HS-5 (cell line): Measurements from ENCODE around the gene CAPN5.
"Not testable (repeated sequence)": the region's sequence is repeated elsewhere in the genome, so short reads cannot be mapped to it uniquely, and the experiment has no call there.

ENCODE experiments used
- DNase-seq: peaks from one replicate; pipeline ENCODE4 v3.0.0-alpha.2; 2012; ENCODE audit warnings: low read depth

The CAPN5 gene

DNA sequence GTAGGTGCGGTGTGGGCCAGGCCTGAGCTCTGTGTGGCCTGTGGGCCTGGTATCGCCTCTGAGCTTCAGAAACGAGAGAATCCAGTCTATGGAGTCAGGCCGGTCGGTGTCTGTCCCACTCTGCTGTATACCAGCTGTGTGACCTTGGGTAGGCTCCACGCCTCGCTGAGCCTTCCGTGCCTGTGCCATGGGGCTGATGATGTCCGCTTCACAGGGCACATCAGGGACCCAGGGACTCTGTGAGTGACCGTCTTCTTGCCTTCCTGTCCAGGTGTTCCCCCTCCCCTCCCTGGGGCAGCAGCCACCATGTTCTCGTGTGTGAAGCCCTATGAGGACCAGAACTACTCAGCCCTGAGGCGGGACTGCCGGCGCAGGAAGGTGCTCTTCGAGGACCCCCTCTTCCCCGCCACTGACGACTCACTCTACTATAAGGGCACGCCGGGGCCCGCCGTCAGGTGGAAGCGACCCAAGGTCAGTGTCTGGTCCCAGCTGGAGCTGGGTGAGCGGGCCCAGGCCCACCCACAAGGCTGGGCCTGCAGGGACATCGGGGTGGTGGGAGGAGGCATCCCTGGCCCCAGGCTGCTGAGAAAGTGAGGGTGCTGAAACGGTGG lies 17.9 kb downstream of the CAPN5 start:
- DNase-seq = no peak

DNA sequence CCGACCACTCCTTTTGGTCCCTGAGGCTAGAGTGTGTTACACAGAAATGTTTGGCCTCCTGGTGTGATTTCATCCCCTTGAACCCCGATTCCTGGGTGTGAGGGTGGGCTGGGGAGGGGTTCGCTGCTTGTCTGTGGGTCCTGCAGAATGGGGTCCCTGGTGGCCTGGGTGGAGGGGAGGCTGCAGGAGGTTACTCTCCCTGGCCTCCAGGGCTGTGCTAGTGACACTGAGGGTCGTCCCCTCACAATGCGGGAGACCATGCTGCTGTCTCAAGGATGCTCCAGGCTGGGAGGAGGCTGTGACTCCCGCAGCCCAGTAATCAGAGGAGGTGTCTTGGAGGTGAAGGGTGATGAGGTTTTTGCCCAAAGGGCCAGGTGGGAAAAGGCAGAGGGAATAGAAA lies 18.9 kb downstream of the CAPN5 start:
- no peak for DNase-seq

DNA sequence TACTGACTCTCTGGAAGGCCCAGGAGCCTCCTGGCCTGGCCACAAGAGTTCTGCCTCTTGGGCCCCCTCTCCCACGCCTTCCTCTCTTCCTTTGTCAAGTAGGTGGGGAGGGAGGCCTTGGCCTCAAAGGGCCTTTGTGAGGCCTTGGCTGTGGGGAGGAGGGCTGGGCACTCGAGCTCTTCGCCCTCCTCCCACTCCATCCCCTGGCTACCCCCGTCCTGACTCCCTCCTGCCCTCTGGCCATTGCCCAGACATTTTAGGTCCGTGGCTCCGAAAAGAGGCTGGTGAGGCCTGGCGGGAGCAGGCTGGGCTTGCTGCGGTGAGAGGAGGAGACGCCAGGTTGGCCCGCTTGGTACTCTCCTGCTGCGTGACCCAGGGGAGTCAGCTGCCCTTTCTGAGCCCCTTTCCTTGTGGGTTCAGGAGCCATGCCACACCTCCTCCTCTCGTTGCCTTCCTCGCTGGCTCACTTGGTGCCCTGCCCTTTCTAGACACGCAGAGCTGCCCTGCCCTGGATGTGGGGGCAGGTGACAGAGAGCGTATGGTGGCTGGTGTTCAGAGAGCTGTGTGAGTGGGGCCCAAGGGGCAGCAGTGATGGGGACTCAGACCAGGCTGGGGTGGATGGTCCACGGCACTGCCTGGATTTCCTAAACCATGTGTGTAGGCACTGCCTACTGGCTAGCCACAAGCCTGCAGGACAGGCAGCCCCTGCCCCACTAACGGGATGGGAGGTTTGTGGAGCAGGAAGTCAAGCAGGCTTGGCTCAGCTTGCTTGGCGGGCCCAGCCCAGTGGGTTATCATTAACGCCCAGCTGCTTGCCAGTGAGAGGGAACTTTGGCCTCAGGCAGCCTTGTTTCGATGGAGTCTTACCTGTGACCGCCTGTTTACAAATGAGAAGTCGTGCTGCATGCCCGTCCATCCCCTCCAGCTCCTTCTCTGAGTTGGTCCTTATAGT lies 20.0 kb downstream of the CAPN5 start:
- no peak for DNase-seq

DNA sequence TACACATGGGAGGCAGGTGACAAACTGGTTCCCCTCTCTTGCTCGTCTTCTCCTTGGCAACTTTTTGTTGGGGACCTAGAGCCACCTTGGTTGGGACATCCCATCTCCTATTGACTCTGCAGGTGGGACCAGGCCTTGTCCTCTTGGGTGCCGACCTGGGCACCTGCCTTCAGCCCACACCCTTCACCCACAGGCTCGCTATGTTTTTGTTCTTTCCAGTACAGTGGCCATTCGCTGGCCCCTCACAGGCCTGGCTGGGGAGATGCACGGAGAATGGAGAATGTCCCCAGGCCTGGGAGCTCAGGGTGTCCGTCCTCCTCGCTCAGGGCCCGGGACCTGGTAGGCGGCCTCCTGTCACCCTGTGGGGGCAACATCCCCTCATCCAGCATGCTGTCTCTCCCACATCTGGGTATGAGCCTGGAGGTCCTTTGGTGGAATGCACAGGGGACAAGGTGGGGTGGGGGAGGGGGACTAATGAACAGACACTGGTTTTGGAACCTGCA lies 21.0 kb downstream of the CAPN5 start:
- DNase-seq = no peak

DNA sequence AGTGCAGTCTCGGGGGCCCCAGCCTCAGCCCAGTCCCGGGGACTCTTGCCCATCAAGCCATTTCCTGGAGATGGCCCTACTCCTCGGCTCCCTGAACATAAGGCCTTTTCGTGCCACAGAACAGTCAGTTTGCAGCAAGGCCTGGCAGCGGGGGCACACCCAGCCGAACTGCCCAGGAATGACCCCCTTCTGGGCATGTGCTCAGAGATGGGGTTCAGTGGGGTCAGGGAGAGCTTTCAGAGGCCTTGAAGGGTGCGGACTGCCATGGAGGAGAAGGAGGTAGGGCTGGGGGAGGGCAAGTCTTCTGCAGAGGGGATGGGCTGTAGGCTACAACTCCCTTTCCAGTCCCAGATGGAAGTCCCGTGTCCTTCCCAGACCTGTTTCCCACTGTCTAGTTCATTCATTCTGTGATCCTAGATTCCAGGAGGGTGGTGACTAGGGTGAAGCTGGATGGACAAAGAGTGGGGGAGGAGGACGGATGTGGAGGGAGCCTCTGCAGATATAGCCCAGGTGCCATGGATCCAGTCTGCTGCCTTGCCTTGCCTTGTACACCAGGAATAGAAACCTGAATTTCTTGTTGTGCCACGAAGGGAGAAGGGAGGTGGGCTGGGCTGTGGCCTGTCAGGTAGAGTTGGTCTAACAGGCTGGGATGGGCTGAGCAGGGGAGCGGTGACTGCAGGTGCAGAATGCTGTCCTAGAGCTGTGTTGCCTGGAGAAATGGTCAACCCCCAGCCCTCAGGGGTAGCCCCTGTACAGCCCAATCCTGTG lies 21.6 kb downstream of the CAPN5 start:
- DNase-seq = no peak

DNA sequence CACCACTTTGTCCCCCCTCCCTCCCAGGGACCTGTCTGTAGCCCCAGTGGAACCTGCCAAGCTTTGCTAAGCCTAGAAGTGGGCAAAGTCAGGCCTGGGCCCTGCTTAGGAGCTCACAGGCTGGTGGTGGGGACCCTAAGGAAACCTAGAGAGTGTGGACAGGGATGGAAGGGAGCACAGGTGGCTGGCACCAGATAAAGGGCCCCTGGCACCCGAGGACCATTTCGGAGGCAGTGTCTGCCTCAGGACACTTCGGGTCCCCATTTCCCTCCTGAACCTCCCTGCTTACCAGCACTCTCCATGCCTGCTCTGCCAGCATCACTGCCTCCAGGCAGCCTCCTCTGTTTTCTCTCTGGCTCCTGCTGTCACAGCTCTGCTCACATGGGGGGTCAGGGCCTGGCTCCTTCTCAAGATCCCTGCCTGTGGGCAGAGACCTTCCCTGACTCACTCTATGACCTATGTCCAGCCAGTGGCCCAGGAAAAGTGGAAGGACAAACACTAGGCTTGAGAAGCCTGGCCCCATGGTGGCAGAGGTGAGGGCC lies 22.3 kb downstream of the CAPN5 start:
- DNase-seq = no peak

DNA sequence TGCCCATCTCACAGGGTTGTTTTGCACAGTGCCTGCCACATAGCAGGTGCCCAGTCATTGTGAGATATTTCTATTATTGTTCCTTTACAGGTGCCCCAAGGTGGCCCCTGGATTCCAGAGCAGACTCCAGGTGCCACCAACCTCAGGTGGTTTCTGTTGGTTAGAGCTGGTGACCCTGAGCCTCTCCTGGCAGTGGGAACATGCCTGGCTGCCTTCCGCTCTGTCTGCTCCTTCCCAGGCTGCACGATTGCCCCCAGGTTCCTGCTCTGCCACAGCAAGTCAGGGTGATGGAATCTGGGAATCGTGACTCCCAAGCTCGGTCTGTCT lies 23.2 kb downstream of the CAPN5 start:
- DNase-seq = no peak

DNA sequence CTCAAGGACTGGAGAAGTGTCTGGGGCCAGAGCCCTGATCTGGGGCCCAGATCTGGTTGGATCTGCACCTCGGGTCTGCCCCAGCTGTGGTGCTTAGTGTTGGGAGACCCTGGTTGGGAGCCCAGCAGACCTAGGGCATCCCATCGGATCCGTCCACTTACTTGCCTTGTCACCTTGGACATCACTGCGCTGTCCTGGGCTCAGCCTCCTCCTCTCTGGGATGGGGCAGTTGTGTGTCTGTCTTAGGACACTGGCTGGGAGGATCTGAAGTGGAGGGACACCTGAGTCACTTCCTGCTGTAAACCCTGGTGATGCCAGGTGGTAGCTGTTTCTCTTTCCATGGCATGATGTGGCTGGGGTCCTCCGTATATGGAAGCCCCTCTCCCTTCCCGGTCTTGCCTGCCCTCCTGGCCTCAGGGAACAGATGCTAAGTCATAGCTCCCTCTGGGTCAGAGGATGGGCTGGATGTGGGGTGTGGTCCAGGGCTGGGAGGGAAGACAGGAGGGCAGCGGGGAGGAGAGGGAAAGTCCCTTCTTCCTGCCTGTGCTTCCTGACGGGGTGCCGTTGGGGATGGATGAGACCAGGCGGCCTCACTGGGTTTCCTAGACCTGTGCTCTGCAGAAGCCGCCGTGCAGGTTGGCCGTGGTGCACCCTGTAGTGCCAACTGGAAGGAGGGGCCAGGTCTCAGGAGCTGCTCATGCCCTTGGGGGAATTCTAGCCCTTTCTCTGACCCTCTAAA lies 23.8 kb downstream of the CAPN5 start:
- no peak for DNase-seq

DNA sequence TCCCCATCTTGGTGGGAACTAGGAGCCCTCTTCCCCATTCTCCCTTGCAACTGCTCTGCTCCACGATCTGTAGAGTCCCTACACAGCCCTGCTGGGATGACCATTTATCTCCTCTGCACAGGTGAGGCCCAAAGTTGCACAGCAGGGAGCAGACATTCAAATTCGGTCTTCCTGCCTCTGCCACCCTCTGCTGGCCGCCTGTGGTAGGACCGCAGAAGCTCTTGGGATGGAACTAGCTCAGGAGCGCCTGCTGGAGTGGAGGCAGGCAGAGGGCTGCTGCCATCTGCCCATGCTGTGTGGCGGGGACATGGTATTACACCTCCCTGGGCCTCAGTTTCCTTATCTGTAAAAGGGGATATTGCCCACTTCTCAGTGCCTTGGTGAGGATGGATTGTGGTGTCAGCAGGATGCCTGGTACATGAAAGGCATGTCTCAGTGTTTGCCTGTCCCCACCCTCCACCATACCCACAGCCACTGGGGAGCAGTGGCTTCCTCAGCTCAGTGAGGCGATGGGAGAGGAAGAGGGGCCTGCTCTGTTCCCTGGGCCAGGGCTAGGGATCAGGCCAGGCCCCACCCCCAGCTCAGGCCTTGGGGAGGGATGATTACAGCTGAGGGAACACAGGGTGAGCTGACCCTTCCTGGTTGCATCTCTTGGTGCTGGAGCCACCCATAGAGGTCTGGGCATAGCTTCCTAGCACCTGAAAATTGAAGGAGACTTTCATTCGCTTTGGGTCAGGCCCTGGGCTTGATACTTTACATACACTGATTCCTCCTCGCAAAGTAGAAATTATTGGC lies 24.6 kb downstream of the CAPN5 start:
- no peak for DNase-seq

DNA sequence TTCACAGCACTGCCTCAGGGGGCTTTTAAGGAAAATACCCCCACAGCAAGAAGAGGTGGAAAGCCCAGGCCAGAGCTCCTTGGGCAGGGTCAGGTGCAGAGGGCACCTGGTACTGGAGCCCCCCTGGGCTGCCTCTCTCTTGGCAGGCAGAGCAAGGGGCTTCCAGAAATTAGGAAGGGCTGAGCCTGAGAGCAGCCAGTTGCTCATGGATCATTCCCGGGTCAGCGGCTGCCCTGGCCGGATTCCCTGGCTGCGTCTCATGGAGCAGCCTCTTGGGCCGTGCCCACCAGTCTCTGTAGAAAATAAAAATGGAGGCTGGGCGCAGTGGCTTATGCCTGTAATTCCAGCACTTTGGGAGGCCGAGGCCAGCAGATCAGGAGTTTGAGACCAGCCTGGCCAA lies 25.6 kb downstream of the CAPN5 start:
- no peak for DNase-seq

DNA sequence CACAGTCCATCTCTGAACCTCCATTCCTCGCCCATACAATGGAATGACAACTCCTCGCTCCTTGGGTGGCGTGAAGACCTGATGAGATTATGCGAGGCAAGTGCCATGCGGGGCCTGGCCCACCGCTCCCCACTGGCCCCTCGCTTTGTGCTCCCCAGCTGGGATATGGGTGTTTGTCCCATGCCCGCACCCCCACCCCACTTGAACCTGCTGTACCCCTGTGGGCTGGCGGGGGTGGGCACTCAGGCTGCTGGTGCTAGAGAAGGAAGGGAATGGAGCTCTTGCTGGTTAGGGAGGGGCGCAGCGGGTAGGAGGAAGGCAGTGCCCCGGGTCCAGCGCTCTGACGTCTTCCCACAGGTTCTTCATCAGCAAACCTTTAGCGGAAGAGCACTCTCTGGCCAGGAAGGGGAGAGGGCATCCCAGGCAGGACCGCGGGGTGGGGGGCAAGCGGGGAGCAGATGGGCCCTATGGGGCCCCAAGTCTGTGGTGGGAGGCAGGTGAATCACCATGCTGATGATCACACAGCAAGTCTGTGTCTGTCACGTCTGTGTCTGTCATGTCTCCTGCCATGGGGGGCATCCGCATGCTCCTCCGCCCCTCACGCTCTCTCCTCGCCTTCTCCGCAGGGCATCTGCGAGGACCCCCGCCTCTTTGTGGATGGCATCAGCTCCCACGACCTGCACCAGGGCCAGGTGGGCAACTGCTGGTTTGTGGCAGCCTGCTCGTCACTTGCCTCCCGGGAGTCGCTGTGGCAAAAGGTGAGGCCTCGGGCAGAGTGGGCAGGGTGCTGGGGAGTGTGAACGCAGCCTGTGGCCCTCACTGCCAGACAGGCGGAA lies 26.5 kb downstream of the CAPN5 start:
- no peak for DNase-seq

DNA sequence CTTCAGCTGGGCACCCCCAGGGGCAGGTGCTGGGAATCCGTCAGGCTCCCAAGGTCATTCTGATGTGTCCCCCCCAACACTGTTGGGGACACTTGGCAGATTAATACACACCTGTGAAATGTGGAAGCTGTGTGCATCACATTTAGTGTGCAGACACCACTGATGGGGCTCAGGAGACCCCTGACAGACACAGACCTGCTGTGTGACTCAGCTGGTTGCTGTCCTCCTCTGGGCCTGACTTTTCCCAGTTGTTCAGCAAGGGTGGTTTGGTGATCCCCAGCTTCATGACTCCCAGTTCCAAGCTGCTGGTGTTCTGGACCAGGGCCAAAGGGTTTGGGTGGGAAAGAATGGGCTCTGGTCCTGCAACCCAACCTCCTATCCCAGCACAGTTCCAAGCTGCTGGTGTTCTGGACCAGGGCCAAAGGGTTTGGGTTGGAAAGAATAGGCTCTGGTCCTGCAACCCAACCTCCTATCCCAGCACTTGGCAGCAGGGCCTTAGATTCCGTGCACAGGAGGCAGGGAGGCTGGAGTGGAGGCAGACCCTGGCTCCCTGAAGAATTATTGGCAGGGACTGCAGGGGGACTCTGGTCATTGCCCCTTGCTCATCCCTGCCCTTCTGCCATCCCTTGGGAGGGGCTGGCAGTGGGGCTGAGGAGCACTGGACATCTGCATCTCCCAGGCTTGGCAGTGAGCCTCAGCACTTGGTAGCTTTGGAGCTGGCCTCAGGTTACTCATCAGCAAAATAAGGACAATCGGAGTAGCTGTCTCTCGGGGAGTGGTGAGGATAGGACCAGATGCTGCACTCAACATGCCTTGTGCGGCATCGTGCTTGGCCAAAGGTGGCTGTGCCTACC lies 27.4 kb downstream of the CAPN5 start:
- DNase-seq = no peak

DNA sequence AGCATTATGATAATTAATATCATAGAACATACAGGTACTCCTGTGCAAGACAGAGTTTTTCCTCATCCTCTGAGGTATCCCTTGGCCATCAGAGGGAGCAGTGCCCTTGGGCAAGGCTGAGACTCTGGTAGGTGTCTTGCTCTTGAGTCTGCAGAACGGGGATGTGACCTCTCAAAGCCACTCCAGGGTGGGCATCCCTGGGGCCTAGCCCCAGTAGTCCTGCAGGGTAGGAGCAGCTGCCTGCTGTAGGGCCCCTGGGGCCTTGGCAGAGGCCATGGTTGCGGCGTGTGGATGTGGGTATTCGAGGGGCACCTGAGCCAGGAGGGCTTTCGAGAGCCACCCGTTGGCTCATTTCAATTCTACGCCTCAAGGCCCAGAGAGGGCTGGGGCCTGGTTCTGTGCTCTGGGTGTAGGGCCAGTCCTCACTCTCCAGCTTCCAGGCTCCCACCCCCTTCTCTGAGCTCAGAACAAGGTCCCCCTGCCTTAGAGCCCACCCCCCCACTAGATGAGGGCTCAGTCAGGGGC lies 28.1 kb downstream of the CAPN5 start:
- DNase-seq = no peak

DNA sequence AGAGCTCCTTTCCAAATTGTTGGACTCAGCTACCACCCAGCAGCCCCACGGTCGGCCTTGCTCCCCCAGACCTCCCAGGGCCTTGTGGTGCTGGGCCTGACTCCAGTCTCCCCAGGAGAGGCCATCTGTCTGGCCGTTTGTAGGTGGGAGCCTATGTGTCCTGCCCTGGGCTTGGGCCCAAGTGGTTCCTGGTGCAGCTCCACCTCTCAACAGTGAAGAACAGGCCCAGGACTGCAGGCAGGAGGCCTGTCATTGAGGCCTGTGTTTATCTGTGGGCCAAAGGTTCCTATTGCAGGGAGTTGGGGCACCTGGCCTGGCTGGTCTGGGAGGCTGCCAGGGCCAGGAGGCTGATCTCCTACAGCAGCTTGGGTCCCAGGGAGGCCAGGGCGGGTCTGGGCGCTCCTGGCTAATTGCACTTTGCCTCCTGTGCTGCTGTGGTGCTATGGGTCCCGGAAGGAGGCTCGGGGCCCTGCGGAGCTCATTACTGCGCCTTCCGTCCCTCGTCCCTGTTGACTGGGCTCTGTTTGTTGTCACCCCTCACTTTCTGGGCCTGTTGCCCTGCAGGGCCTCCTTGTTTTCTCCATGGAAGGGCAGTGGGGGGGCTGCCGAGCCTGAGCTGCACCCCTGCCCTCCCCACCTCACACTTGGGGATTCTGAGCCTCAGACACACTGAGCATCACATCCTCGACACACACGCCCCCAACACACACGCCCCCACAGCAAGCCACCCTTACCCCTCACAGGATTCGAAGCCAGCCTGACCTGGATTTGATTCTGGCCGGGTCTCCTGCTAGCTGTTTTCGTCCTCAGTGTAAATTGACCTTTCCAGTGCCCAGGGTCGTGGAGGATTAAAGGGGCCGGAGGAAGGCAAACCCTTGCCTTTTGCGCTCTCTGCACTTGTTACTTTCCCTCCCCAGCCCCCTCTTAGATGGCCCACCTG lies 29.1 kb downstream of the CAPN5 start:
- no peak for DNase-seq

DNA sequence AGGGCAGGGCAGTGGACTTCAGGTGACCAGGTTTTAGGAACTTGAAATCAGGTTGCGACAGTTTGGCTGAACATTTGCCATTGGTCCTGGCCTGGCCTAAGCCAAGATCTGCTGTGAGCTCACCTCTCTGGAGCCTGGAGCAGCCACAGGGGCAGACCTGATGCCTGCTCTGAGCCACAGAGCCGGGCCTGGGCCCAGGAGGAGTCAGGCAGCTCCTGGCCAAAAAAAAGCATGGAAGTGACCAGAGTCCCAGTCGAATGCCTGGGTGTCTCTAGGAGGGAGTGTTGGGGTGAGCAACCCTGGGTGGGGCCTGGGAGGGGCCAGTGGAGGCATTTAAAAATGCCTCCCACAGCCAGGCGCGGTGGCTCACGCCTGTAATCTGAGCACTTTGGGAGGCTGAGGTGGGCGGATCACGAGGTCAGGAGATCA lies 29.8 kb downstream of the CAPN5 start:
- DNase-seq = no peak

DNA sequence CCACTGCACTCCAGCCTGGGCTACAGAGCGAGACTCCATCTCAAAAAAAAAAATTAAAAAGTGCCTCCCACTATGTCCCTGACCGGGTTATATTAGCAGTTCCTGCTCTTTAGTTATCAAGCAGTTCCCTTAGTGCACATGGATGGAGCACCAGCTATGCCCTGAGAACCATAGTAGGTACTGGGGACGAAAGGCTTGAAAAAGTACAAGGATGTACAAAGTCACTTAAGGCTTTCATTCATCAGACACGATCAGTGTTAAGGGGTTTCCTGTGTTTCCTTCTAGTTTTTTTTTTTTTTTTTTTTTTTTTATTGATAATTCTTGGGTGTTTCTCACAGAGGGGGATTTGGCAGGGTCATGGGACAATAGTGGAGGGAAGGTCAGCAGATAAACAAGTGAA lies 30.4 kb downstream of the CAPN5 start:
- DNase-seq = not testable (repeated sequence)

DNA sequence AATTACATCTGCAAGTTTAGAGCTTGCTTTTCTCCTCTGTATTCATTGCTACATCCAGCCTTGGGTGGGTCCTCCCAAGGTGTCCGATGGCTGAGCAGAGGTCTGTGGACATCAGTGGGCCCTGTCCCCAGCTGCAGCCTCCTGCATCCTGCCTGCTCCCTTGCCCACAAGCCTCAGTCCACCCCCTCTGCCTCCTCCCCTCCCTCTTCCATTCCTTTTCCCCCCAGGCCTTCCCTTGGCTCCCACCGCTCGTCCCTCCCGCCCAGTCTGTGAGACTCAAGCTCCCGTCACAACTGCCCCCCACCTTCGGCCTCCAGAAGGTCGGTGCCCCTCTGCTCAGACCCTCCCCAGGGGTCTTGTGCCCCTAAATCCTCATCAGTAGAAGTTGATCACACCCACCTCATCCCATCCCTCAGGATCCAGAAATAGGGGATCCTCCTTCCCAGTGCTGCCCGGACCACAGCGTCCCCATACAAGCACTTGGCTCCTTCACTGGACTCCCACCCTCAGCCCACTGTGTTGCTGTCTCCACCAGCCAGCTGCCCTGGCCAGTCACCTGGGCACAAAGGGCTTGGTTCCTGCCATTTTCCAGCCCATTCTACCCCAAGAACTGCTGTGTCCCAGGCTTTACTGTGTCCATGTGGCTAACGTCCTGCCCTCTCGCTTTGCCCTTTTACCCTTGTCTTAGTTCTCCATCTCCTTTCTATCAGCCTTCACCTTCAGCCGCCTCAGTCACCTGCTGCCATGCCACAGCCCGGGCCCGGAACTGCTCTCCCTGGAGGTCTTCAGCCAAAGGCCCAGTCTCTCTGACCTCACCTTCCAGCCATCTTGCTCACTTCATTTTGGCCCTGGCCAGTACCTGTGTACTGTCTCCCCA lies 33.6 kb downstream of the CAPN5 start:
- DNase-seq = no peak
